CD8-positive, alpha-beta memory T cell (primary cell): ENCODE measurements around the gene KLHL36. TPM values are rescaled to one million over a fixed set of nuclear protein-coding genes. Genes with fewer than 3 reads are reported as not detected.
"Not testable (repeated sequence)": the region's sequence is repeated elsewhere in the genome, so short reads cannot be mapped to it uniquely, and the experiment has no call there.

Experiments
- CTCF ChIA-PET: fragments of 350-600 bp; sonication (Branson Sonifier 250); formaldehyde crosslinking; loops from one replicate; lab custom pipeline; 2021; ENCODE audit warnings: antibody characterized with exemption; lab: Charles Lee
- POLR2A ChIA-PET: fragments of 350-600 bp; sonication (Branson Sonifier 250); formaldehyde crosslinking; loops from one replicate; lab custom pipeline; 2021; ENCODE audit warnings: antibody characterized with exemption; lab: Charles Lee
- DNase-seq, 5 donors: peaks; one replicate each; pipeline versions ENCODE4 v3.0.0 to v3.0.0-alpha.2; 2020 to 2022; ENCODE audit warnings: mixed read lengths in 1 of 5
- H3K27ac ChIP-seq: one replicate; pipeline ENCODE4 v1.7.0; 2013; ENCODE audit warnings: low read depth, mild to moderate bottlenecking, low read length, moderate library complexity
- H3K27me3 ChIP-seq: 2 replicates; pipeline ENCODE4 v1.7.0; 2013; ENCODE audit warnings: low read length, mild to moderate bottlenecking; ENCODE audit not compliant: insufficient read depth, poor library complexity, severe bottlenecking
- H3K36me3 ChIP-seq: 2 replicates; pipeline ENCODE4 v1.7.0; 2013; ENCODE audit warnings: mild to moderate bottlenecking, low read length, moderate library complexity; ENCODE audit not compliant: insufficient read depth
- H3K4me1 ChIP-seq: 2 replicates; pipeline ENCODE4 v1.7.0; 2013; ENCODE audit warnings: mild to moderate bottlenecking, low read length, moderate library complexity; ENCODE audit not compliant: insufficient read depth
- H3K4me3 ChIP-seq: 2 replicates; pipeline ENCODE4 v1.7.0; 2013; ENCODE audit warnings: mild to moderate bottlenecking, low read length
- H3K9me3 ChIP-seq: 2 replicates; pipeline ENCODE4 v1.7.0; 2013; ENCODE audit warnings: mild to moderate bottlenecking, low read length
- H3K27ac Mint-ChIP-seq, 8 donors: one replicate each; pipeline ENCODE4 v1.8.0; 2020 to 2021; ENCODE audit warnings: mixed read lengths in 8 of 8, mild to moderate bottlenecking in 6 of 8, inconsistent platforms in 3 of 8, moderate library complexity in 3 of 8
- H3K27me3 Mint-ChIP-seq, 2 donors: one replicate each; pipeline ENCODE4 v1.8.0; 2020 to 2021; ENCODE audit warnings: mixed read lengths in 2 of 2, mild to moderate bottlenecking in 1 of 2, moderate library complexity in 1 of 2
- H3K36me3 Mint-ChIP-seq, 3 donors: one replicate each; pipeline ENCODE4 v1.8.0; 2020 to 2021; ENCODE audit warnings: mixed read lengths in 3 of 3, inconsistent platforms in 1 of 3, mild to moderate bottlenecking in 1 of 3
- H3K4me1 Mint-ChIP-seq, 3 donors: one replicate each; pipeline ENCODE4 v1.8.0; 2020 to 2021; ENCODE audit warnings: mixed read lengths in 3 of 3, inconsistent platforms in 1 of 3, mild to moderate bottlenecking in 1 of 3
- H3K4me3 Mint-ChIP-seq, 7 donors: one replicate each; pipeline ENCODE4 v1.8.0; 2020 to 2021; ENCODE audit warnings: mixed read lengths in 7 of 7, mild to moderate bottlenecking in 6 of 7, moderate library complexity in 4 of 7, inconsistent platforms in 2 of 7
- H3K9me3 Mint-ChIP-seq, 5 donors: one replicate each; pipeline ENCODE4 v1.8.0; 2020 to 2022; ENCODE audit warnings: mixed read lengths in 5 of 5, mild to moderate bottlenecking in 3 of 5, moderate library complexity in 2 of 5, inconsistent platforms in 1 of 5
- polyA plus RNA-seq: library from polyadenylated mRNA; unstranded; fragments of 300-500 nt; fragmentation: Illumina TruSeq; gene quantifications from one replicate; pipeline ENCODE4 v1.2.3, GENCODE V29; 2021
- total RNA-seq, 2 experiments: library from RNA; stranded (reverse); gene quantifications; one replicate each; pipeline ENCODE4 v1.2.3, GENCODE V29; 2021

KLHL36 gene
- total and polyA plus RNA-seq, 3 experiments from 2014 or later, result 34.0 to 41.2 (median 39.7) TPM

DNA sequence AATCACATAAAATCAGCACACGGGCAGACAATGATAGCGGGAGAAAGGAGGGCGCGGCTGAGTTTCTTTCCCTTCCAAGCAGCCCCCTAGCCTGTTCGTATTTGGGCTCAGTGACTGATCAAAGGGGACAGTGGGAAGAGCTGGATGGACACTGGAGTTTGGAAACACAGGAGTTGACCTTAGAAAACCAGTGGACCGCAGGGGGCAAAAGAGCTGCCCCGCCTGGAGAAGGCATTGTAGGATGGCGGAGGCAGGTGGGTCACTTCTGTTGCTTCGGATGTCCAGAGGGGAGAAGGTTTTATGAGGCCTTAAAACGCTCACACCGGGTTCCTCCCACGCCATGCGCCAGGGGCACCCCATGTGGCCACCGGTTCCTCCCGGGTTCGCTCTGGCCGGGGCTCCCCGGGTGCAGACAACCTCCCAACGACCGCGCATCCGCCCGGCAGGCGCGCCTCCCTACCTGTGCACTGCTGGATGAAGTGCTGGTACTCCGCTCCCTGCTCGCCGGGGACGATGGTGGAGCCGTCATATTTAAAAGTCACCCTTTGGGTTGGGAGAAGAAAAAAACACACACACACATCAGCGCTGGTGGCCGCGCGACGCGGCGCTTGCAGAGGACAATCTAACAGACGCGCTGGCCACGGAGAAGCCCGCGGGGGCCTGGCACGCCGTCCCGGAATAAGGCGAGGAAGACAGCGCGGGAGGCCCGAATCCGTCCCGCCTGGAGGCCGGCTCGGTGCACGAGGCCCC is 31.1 kb upstream of the KLHL36 start:
- Mint-ChIP-seq H3K36me3 (peaks cover 4 to 41% (median 12%) of the 10 kb centered on the region in 3 donors), H3K27ac (peak overlapping the region; percentile 85 to 97 (median 92)), H3K27me3 (peaks cover 0 to 4% of the 10 kb centered on the region in 2 donors), H3K4me1 (peaks cover 47 to 57% (median 56%) of the 10 kb centered on the region in 3 donors), H3K4me3 (peak overlapping the region; percentile 93 to 98 (median 96)), H3K9me3 (no peaks in the 10 kb centered on the region)
- ChIA-PET CTCF (interaction anchor here (1.2 to 4.8 kb wide), 7 partner anchors 9 to 112 kb away, joined by 3 to 53 read pairs (median 6); no protein-coding TSS in a partner anchor), POLR2A (interaction anchor here (1.0 to 5.7 kb wide), 12 partner anchors 9 to 111 kb away, joined by 3 to 82 read pairs (median 6); no protein-coding TSS in a partner anchor)
- Histone ChIP-seq H3K36me3 (no peaks in the 10 kb centered on the region), H3K4me3 (peak overlapping the region; percentile 86), H3K4me1 (peaks cover 47% of the 10 kb centered on the region), H3K27me3 (no peaks in the 10 kb centered on the region), H3K27ac (peak overlapping the region; percentile 81), H3K9me3 (no peaks in the 10 kb centered on the region)
- DNase-seq, result peak in 3 of 5 donors; percentile 29 to 65 (median 53)

- H3K27me3 ChIP-seq, result no peaks in the 10 kb centered on the region
- peak within 1 kb of the TSS; percentile 85 to 97 (median 92) for H3K27ac Mint-ChIP-seq
- no peaks in the 10 kb centered on the region for H3K9me3 ChIP-seq
- H3K27ac ChIP-seq, result peak within 1 kb of the TSS; percentile 81
- peaks cover 42% of the 10 kb centered on the region for H3K4me1 ChIP-seq
- no peaks in the 10 kb centered on the region for H3K9me3 Mint-ChIP-seq
- H3K4me3 Mint-ChIP-seq, result peak within 1 kb of the TSS; percentile 93 to 98 (median 96)
- H3K27me3 Mint-ChIP-seq, result peaks cover 0 to 3% of the 10 kb centered on the region in 2 donors
- H3K4me1 Mint-ChIP-seq, result peaks cover 45 to 54% (median 52%) of the 10 kb centered on the region in 3 donors
- H3K36me3 ChIP-seq, result no peaks in the 10 kb centered on the region
- POLR2A ChIA-PET, result interaction anchor here (0.6 to 5.7 kb wide), 11 partner anchors 9 to 353 kb away, joined by 3 to 82 read pairs (median 5); no protein-coding TSS in a partner anchor
- peak within 1 kb of the TSS; percentile 86 for H3K4me3 ChIP-seq
- peaks cover 4 to 39% (median 12%) of the 10 kb centered on the region in 3 donors for H3K36me3 Mint-ChIP-seq
- CTCF ChIA-PET, result interaction anchor here (0.8 to 2.0 kb wide), 7 partner anchors 23 to 112 kb away, joined by 3 to 7 read pairs (median 3); no protein-coding TSS in a partner anchor
- peak; percentile 89 to 96 (median 91) for DNase-seq
Observed at GRCh38 chr16:84617791-84618580, 30.3 kb upstream of the KLHL36 start, which contains the start of gene COTL1. Gene COTL1, minus strand, starts transcription at chr16:84618078. Its CDS starts 164 bp downstream, at chr16:84617914.

GRCh38 chr16:84618581-84619460 is 29.5 kb upstream of the KLHL36 start:
- H3K27ac Mint-ChIP-seq, result peak overlapping the region in 3 of 8 donors; percentile 34 to 81 (median 46)
- CTCF ChIA-PET, result interaction anchor here (0.8 to 5.8 kb wide), 8 partner anchors 53 to 113 kb away, joined by 3 to 118 read pairs (median 3); no protein-coding TSS in a partner anchor
- POLR2A ChIA-PET, result interaction anchor here (0.6 to 3.4 kb wide), 7 partner anchors 19 to 352 kb away, joined by 3 to 20 read pairs (median 5); no protein-coding TSS in a partner anchor

GRCh38 chr16:84620913-84621312 is 27.4 kb upstream of the KLHL36 start:
- DNase-seq, H3K4me3 ChIP-seq, H3K36me3 ChIP-seq, H3K9me3 ChIP-seq, H3K27ac ChIP-seq, H3K27me3 Mint-ChIP-seq, H3K9me3 Mint-ChIP-seq, H3K27me3 ChIP-seq: not testable (repeated sequence)
- H3K4me3 Mint-ChIP-seq, result peak overlapping the region in 1 of 7 donors; percentile 5
- peak overlapping the region in 1 of 8 donors; percentile 16 for H3K27ac Mint-ChIP-seq
- POLR2A ChIA-PET, result interaction anchor here (0.6 to 1.0 kb wide), 2 partner anchors 107 to 110 kb away, joined by 3 to 6 read pairs; no protein-coding TSS in a partner anchor
- H3K36me3 Mint-ChIP-seq, result peaks cover 4 to 12% (median 7%) of the 10 kb centered on the region in 3 donors
- CTCF ChIA-PET, result interaction anchor here (0.7 to 5.8 kb wide), 13 partner anchors 16 to 536 kb away, joined by 3 to 118 read pairs (median 5); partner anchors contain the start of gene MEAK7
- H3K4me1 Mint-ChIP-seq, result peaks cover 18 to 25% (median 23%) of the 10 kb centered on the region in 3 donors
- peaks cover 12% of the 10 kb centered on the region for H3K4me1 ChIP-seq

More at GRCh38 chr16:84618581-84619460, 29.5 kb upstream of the KLHL36 start:
- H3K27ac ChIP-seq, result peak overlapping the region; percentile 6
- H3K27me3 ChIP-seq, result no peaks in the 10 kb centered on the region
- no peak for DNase-seq
- H3K4me3 ChIP-seq, result no peak overlapping the region
- no peaks in the 10 kb centered on the region for H3K36me3 ChIP-seq
- Mint-ChIP-seq H3K36me3 (peaks cover 4 to 32% (median 8%) of the 10 kb centered on the region in 3 donors), H3K9me3 (no peaks in the 10 kb centered on the region), H3K4me3 (peak overlapping the region in 6 of 7 donors; percentile 35 to 76 (median 52)), H3K4me1 (peaks cover 37 to 46% (median 44%) of the 10 kb centered on the region in 3 donors), H3K27me3 (peaks cover 0 to 2% of the 10 kb centered on the region in 2 donors)
- H3K9me3 ChIP-seq, result no peaks in the 10 kb centered on the region
- H3K4me1 ChIP-seq, result peaks cover 33% of the 10 kb centered on the region

GRCh38 chr16:84625556-84625955 is 22.8 kb upstream of the KLHL36 start:
- H3K36me3 ChIP-seq, result no peaks in the 10 kb centered on the region
- H3K27me3 ChIP-seq, result no peaks in the 10 kb centered on the region
- H3K27ac Mint-ChIP-seq, result peak overlapping the region in 1 of 8 donors; percentile 72
- POLR2A ChIA-PET, result no interaction called here
- H3K4me1 Mint-ChIP-seq, result peaks cover 8 to 22% (median 11%) of the 10 kb centered on the region in 3 donors
- peaks cover 15% of the 10 kb centered on the region for H3K4me1 ChIP-seq
- no peak overlapping the region for H3K27ac ChIP-seq
- H3K27me3 Mint-ChIP-seq, result peaks cover 2 to 3% of the 10 kb centered on the region in 2 donors
- peaks cover 0 to 2% (median 0%) of the 10 kb centered on the region in 3 donors for H3K36me3 Mint-ChIP-seq
- CTCF ChIA-PET, result interaction anchor here (1.0 kb wide), 1 partner anchor 111 kb away, joined by 3 read pairs; no protein-coding TSS in a partner anchor
- DNase-seq, result no peak
- no peaks in the 10 kb centered on the region for H3K9me3 ChIP-seq
- H3K4me3 Mint-ChIP-seq, result no peak overlapping the region
- no peak overlapping the region for H3K4me3 ChIP-seq
- no peaks in the 10 kb centered on the region for H3K9me3 Mint-ChIP-seq

DNA sequence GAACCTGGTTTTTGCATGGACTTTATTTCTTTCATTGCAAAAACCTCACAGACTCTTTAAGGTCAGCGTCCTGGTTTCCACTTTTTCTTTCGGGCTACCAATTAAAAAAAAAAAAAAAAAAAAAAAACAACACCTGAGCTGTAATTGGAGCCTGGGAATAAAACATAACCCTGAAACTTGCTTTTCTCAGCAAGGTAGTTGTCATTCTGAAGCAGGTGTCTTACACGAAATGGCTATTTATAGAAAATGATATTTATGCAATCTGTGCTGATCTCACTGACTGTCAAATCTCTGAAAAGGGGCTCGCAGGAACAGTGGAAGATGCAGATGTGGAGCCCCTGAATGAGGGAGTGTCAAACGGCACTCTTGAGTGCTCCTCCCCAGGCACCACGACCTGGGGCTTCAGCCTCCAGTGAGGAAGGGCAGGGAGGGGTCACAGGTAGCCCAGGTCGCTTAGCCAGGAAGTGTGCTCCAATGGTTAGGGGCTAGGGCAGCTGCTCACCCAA is 20.0 kb upstream of the KLHL36 start:
- no peaks in the 10 kb centered on the region for H3K36me3 ChIP-seq
- peaks cover 27% of the 10 kb centered on the region for H3K4me1 ChIP-seq
- ChIA-PET POLR2A (no interaction called here), CTCF (interaction anchor here (1.7 kb wide), 1 partner anchor 98 kb away, joined by 6 read pairs; no protein-coding TSS in a partner anchor)
- Mint-ChIP-seq H3K4me3 (no peak overlapping the region), H3K9me3 (no peaks in the 10 kb centered on the region), H3K27me3 (peaks cover under 1 to 3% of the 10 kb centered on the region in 2 donors), H3K27ac (no peak overlapping the region), H3K4me1 (peaks cover 15 to 28% (median 17%) of the 10 kb centered on the region in 3 donors), H3K36me3 (peaks cover 0 to 2% (median 0%) of the 10 kb centered on the region in 3 donors)
- H3K9me3 ChIP-seq, result no peaks in the 10 kb centered on the region
- H3K27me3 ChIP-seq, result no peaks in the 10 kb centered on the region
- DNase-seq, result no peak
- H3K4me3 ChIP-seq, result no peak overlapping the region
- no peak overlapping the region for H3K27ac ChIP-seq
